Memory B cell (primary cell): ENCODE data around the gene LBHD2.

ENCODE experiments used
- ATAC-seq: fragments of 150-1000 bp; cut with Tn5 transposase; 2 replicates; pipeline ENCODE4 v1.10.0; 2021; ENCODE audit warnings: low read depth, mild to moderate bottlenecking, moderate library complexity
- DNase-seq, 2 donors: peaks; one replicate each; pipeline ENCODE4 v3.0.0; 2022; ENCODE audit warnings: low spot score in 2 of 2
- H3K27ac Mint-ChIP-seq: one replicate; pipeline ENCODE4 v1.8.0; 2022; ENCODE audit warnings: mild to moderate bottlenecking, moderate library complexity, mixed read lengths
- H3K27me3 Mint-ChIP-seq: one replicate; pipeline ENCODE4 v1.8.0; 2022; ENCODE audit warnings: mixed read lengths
- H3K36me3 Mint-ChIP-seq: one replicate; pipeline ENCODE4 v1.8.0; 2022; ENCODE audit warnings: mild to moderate bottlenecking, mixed read lengths
- H3K4me1 Mint-ChIP-seq: one replicate; pipeline ENCODE4 v1.8.0; 2022; ENCODE audit warnings: mixed read lengths
- H3K4me3 Mint-ChIP-seq: one replicate; pipeline ENCODE4 v1.8.0; 2022; ENCODE audit warnings: mild to moderate bottlenecking, moderate library complexity, mixed read lengths
- H3K9me3 Mint-ChIP-seq: one replicate; pipeline ENCODE4 v1.8.0; 2022; ENCODE audit warnings: mixed read lengths

Gene LBHD2

GRCh38 chr14:103091041-103091882 is 7.3 kb downstream of the LBHD2 start:
- peak; percentile 69 to 79 for DNase-seq
- peaks cover 3% of the 10 kb centered on the region for H3K4me1 Mint-ChIP-seq
- H3K27me3 Mint-ChIP-seq = peaks cover 6% of the 10 kb centered on the region

GRCh38 chr14:103091883-103092222 is 7.8 kb downstream of the LBHD2 start:
- Mint-ChIP-seq H3K4me1 (peaks cover 6% of the 10 kb centered on the region), H3K4me3 (peak overlapping the region; percentile 51), H3K27ac (no peak overlapping the region), H3K36me3 (no peaks in the 10 kb centered on the region), H3K9me3 (no peaks in the 10 kb centered on the region), H3K27me3 (peaks cover 9% of the 10 kb centered on the region)
- DNase-seq (no peak), ATAC-seq (no peak)

More at GRCh38 chr14:103091041-103091882, 7.3 kb downstream of the LBHD2 start:
- Mint-ChIP-seq H3K4me3 (peak overlapping the region; percentile 70), H3K9me3 (no peaks in the 10 kb centered on the region), H3K36me3 (no peaks in the 10 kb centered on the region), H3K27ac (no peak overlapping the region)
- ATAC-seq = peak; percentile 91

- no peaks in the 10 kb centered on the region for H3K9me3 Mint-ChIP-seq
- no peaks in the 10 kb centered on the region for H3K36me3 Mint-ChIP-seq
- peaks cover 9% of the 10 kb centered on the region for H3K27me3 Mint-ChIP-seq
- H3K4me1 Mint-ChIP-seq = peaks cover 6% of the 10 kb centered on the region
- DNase-seq (no peak), ATAC-seq (no peak)
- no peak overlapping the region for H3K4me3 Mint-ChIP-seq
- no peak overlapping the region for H3K27ac Mint-ChIP-seq
Observed at GRCh38 chr14:103093856-103094405, 9.9 kb downstream of the LBHD2 start.

- no peak for DNase-seq
- H3K27ac Mint-ChIP-seq = no peak within 1 kb of the TSS
- no peak within 1 kb of the TSS for H3K4me3 Mint-ChIP-seq
- H3K36me3 Mint-ChIP-seq = no peaks in the 10 kb centered on the region
- H3K27me3 Mint-ChIP-seq = peaks cover 9% of the 10 kb centered on the region
- H3K4me1 Mint-ChIP-seq = peaks cover 6% of the 10 kb centered on the region
- H3K9me3 Mint-ChIP-seq = no peaks in the 10 kb centered on the region
- ATAC-seq = no peak
Observed at GRCh38 chr14:103094406-103095209, 10.6 kb downstream of the LBHD2 start, which contains the start of gene EXOC3L4. EXOC3L4 (plus strand) TSS chr14:103094725; CDS start chr14:103100220, 5,495 bp downstream.

- Mint-ChIP-seq H3K4me1 (peaks cover 10% of the 10 kb centered on the region), H3K4me3 (no peak overlapping the region)
- ATAC-seq = no peak
Observed at GRCh38 chr14:103095210-103095778, 11.3 kb downstream of the LBHD2 start.

GRCh38 chr14:103096387-103096786 is 12.4 kb downstream of the LBHD2 start:
- Mint-ChIP-seq H3K36me3 (no peaks in the 10 kb centered on the region), H3K9me3 (no peaks in the 10 kb centered on the region), H3K4me3 (no peak overlapping the region), H3K27me3 (peaks cover 9% of the 10 kb centered on the region), H3K27ac (no peak overlapping the region), H3K4me1 (peaks cover 12% of the 10 kb centered on the region)
- ATAC-seq = no peak
- no peak for DNase-seq

More at GRCh38 chr14:103095210-103095778, 11.3 kb downstream of the LBHD2 start:
- H3K27me3 Mint-ChIP-seq = peaks cover 9% of the 10 kb centered on the region
- no peaks in the 10 kb centered on the region for H3K36me3 Mint-ChIP-seq
- no peak overlapping the region for H3K27ac Mint-ChIP-seq
- H3K9me3 Mint-ChIP-seq = no peaks in the 10 kb centered on the region
- no peak for DNase-seq

GRCh38 chr14:103097244-103097993 is 13.4 kb downstream of the LBHD2 start:
- no peak for ATAC-seq
- H3K36me3 Mint-ChIP-seq = no peaks in the 10 kb centered on the region
- H3K27ac Mint-ChIP-seq = no peak overlapping the region
- H3K27me3 Mint-ChIP-seq = peaks cover 9% of the 10 kb centered on the region
- H3K9me3 Mint-ChIP-seq = no peaks in the 10 kb centered on the region
- peaks cover 13% of the 10 kb centered on the region for H3K4me1 Mint-ChIP-seq
- DNase-seq = no peak
- no peak overlapping the region for H3K4me3 Mint-ChIP-seq

GRCh38 chr14:103097994-103098957 is 14.3 kb downstream of the LBHD2 start:
- no peaks in the 10 kb centered on the region for H3K9me3 Mint-ChIP-seq
- DNase-seq (no peak), ATAC-seq (no peak)
- H3K27me3 Mint-ChIP-seq = peaks cover 9% of the 10 kb centered on the region
- no peaks in the 10 kb centered on the region for H3K36me3 Mint-ChIP-seq
- no peak overlapping the region for H3K27ac Mint-ChIP-seq
- peaks cover 13% of the 10 kb centered on the region for H3K4me1 Mint-ChIP-seq
- H3K4me3 Mint-ChIP-seq = no peak overlapping the region

GRCh38 chr14:103099081-103099732 is 15.2 kb downstream of the LBHD2 start:
- ATAC-seq = no peak
- H3K36me3 Mint-ChIP-seq = no peaks in the 10 kb centered on the region

GRCh38 chr14:103099733-103100280 is 15.8 kb downstream of the LBHD2 start:
- DNase-seq (no peak), ATAC-seq (no peak)
- H3K4me1 Mint-ChIP-seq = peaks cover 18% of the 10 kb centered on the region
- no peaks in the 10 kb centered on the region for H3K36me3 Mint-ChIP-seq
- H3K9me3 Mint-ChIP-seq = no peaks in the 10 kb centered on the region
- peaks cover 10% of the 10 kb centered on the region for H3K27me3 Mint-ChIP-seq
- H3K4me3 Mint-ChIP-seq = no peak overlapping the region
- no peak overlapping the region for H3K27ac Mint-ChIP-seq

More at GRCh38 chr14:103099081-103099732, 15.2 kb downstream of the LBHD2 start:
- H3K9me3 Mint-ChIP-seq = no peaks in the 10 kb centered on the region
- H3K27me3 Mint-ChIP-seq = peaks cover 11% of the 10 kb centered on the region
- H3K4me3 Mint-ChIP-seq = no peak overlapping the region
- H3K4me1 Mint-ChIP-seq = peaks cover 17% of the 10 kb centered on the region
- no peak for DNase-seq
- H3K27ac Mint-ChIP-seq = no peak overlapping the region

- ATAC-seq (peak; percentile 55), DNase-seq (no peak)
- Mint-ChIP-seq H3K4me1 (peaks cover 23% of the 10 kb centered on the region), H3K9me3 (no peaks in the 10 kb centered on the region), H3K27me3 (peaks cover 14% of the 10 kb centered on the region), H3K27ac (no peak overlapping the region), H3K4me3 (peak overlapping the region; percentile 44), H3K36me3 (no peaks in the 10 kb centered on the region)
Observed at GRCh38 chr14:103100281-103101121, 16.5 kb downstream of the LBHD2 start.
